ENCODE results near the gene ZBTB42.
A peak's percentile ranks its signal among the peaks of the same experiment; 100 is the strongest.

Gene ZBTB42

DNA sequence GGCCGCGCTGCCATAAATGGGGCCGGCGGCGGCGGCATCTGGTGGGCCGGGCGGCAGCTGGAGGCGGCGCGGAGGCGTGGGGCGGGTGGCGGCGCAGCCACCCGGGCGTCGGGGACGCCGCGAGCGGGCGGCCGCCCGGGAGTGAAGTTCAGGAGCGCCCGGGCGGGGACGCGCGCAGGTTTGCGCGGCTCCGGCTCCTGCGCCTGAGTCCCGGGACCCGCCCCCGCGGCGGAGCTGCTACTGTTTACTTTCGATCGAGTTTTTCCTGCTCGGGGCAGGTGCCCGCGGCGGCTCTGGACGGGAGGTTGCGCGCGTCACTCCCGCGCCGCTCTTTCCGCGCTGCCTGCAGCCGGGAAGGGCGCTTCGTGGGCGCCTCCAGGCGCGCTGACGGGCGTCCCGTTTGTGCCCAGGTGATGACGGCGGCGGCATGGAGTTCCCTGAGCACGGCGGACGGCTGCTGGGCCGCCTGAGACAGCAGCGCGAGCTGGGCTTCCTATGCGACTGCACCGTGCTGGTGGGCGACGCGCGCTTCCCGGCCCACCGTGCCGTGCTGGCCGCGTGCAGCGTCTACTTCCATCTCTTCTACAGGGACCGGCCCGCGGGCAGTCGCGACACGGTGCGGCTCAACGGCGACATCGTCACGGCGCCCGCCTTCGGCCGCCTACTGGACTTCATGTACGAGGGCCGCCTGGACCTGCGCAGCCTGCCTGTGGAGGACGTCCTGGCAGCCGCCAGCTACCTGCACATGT lies at the start of gene ZBTB42:
TSS of gene ZBTB42 (plus strand) at position 331 of the 749 bp plus-strand sequence. CDS start at position 428, 97 bp downstream.
- DNase-seq: peak in 1 of 2 experiments; percentile 28

DNA sequence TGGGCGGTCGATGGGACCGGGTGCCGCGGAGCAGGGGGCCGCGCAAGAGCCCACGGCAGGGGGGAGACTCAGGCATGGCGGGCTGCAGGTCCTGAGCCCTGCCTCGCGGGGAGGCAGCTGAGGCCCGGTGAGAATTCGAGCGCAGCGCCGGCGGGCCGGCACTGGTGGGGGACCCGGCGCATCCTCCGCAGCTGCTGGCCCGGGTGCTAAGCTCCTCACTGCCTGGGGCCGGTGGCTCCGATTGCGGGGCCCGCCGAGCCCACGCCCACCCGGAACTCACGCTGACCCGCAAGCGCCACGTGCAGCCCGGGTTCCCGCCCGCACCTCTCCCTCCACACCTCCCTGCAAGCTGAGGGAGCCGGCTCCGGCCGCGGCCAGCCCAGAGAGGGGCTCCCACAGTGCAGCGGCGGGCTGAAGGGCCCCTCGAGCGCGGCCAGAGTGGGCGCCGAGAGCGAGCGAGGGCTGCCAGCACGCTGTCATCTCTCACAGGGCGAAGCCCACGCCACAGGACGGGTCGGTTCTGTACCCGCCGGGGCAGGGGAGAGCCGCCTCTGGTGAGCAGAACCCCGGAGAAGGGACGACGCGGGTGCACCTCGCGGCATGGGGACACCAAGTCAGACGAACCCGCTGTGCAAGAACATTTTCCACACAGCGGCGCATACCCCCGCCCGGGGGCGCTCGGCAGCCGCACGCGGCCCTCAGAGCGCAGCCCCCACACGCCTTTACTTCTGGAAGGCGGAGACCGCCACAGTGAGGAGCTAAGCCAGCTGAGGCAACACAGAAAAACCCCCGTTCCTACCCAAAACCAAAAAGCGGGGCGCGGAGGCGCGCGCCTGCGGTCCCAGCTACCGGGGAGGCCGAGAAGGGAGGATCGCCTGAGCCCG lies 49.1 kb upstream of the ZBTB42 start:
- DNase-seq: no peak

DNA sequence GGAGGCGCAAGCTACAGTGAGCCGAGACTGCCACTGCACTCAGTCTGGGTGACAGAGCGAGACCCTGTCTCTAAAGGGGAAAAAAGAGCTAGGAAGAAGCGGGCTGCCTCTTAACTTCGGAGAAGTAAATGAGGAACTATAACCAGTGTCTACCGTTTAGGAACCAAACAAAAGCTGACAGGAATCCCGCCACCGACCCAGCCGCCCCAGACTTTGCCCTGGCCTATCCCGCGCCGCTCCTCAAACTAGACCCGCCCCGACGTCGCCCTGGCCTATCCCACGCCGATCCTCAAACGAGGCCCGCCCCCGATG lies 48.5 kb upstream of the ZBTB42 start:
- DNase-seq: no peak

DNA sequence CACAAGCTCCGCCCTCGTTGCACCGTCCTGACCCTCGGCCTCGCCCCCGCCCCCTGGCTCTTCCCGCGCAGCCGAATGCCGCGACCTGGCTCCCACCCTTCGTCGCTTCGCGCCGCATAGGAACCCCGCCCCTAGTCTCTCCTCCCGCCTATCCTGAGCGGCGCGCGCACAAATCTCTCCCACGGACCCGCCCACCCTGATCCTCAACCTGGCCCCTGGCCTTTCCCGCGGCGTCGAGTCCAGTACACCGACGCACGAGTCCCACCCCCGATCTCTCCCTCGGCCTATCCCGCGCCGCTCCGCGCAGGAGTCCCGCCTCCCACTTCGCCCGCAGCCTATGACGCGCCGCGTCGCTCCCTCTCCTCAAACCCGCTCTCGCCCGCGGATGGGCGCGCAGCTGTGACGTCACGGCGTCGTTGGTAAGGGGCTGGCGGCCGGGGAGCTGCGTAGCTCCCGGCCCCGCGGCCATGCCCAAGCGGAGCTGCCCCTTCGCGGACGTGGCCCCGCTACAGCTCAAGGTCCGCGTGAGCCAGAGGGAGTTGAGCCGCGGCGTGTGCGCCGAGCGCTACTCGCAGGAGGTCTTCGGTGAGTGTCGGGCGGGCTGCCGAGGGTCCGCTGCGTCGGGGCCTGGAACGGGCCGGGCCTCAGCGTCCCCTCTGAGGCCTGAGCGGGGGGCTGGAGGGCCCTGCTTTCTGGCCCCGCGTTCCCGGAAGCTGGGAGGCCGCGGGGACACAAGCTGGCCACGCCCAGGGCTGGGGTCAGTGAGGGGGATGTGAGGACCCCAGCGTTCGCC lies 48.0 kb upstream of the ZBTB42 start, which contains the start of gene SIVA1:
TSS of gene SIVA1 (plus strand) at position 413 of the 793 bp plus-strand sequence. CDS start at position 468, 55 bp downstream.
- DNase-seq: peak; percentile 97 to 99

DNA sequence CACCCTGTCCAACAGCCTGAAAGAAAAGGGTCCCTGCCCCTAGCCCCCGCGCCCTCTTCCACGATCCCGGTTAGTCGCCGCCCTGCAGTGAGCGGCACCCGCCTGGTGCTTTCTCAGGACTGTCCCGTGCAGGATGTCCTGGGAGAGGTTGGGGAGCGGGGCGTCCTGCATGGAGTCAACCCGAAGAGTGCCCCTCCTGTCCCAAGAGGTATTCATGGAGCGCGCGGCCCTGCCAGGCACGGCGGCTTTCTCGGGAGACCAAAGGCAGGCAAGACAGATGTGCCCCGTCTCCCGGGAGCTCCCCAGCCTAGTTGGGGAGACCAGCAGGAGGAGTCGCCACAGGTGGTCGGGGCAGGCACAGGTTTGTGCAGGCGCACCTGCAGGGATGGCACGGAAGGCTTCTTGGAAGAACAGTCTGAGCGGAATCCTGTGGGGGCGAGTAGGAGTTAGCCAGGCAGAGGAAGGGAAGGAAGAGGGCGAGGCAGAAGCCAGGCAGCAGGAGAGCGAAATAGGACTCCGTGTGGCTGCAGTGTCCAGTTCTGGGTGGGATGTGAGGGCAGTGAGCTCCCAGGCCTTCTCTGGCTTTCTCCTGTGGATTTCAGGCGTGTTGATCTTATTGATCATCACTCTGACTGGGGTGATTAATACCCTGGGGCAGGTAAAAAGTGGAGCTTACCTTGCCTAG lies 47.2 kb upstream of the ZBTB42 start:
- no peak for DNase-seq

DNA sequence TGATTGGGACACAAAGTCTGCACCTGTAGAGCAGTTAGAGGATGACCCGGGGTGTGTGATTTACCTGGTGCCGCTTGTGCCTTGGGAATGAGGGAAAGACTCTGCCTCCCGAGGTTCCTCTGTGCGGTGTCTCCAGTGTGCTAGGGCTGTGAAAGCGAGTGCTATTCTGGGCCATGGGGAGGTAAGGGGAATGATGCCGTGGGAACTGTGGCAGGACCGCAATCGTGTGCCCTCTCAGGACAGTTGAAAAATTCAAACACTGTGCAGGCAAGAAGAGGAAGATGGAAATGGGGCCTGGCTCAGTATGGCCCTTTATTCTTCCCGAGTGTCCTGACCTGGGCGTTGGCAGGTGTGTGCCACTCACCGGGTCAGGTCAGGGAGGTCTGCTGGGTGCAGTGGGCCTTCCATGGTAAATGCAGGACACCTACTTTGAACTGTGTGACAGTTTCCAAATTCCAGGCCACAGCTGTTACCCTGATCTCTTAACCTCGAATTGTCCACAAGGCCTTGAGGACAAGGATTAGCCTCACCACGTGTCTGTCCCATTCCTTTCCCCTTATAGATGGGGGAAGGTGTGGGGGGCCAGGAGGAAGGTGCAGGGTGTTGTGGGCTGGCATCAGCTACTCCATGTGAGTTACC lies 46.6 kb upstream of the ZBTB42 start:
- DNase-seq: no peak

DNA sequence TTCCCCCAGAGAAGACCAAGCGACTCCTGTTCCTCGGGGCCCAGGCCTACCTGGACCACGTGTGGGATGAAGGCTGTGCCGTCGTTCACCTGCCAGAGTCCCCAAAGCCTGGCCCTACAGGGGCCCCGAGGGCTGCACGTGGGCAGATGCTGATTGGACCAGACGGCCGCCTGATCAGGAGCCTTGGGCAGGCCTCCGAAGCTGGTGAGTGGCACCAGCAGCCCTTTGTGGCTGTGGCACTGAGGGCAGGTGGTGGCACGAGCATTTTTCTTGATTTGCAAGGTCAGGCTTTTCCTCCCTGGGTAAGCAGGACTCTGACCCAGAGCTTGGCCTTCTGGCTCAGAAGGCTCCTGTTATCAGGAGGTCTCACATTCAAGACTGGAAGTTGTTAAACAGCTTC lies 45.3 kb upstream of the ZBTB42 start:
- DNase-seq: no peak

DNA sequence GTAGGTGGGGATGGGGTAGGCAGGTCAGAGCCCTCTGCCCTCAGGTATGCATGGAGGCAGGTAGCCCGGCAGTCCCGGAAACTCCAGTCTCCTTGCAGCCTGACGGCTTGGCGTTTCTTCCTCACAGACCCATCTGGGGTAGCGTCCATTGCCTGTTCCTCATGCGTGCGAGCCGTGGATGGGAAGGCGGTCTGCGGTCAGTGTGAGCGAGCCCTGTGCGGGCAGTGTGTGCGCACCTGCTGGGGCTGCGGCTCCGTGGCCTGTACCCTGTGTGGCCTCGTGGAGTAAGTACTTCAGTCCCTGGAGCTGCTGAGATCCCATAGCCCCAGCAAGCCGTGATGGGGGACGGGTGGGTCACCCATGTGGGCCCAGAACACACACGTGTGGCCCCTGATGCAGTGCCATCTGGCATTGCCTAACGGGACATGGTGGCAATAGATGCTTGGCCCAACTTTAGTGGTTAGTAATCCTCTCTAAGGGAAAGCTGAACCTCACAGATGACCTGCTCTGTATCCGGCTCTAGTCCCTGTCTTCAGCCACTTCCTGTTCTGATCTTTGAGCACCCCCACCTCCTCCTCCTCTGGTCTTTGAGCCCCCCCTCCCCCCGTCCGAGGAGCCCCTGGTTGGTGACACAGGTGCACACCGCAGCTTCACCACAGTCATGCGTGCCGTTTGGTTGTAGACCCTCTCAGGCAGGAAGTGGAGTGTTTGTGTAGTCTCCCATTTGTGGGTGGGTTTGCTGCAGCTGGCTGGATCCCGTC lies 44.2 kb upstream of the ZBTB42 start:
- no peak for DNase-seq

DNA sequence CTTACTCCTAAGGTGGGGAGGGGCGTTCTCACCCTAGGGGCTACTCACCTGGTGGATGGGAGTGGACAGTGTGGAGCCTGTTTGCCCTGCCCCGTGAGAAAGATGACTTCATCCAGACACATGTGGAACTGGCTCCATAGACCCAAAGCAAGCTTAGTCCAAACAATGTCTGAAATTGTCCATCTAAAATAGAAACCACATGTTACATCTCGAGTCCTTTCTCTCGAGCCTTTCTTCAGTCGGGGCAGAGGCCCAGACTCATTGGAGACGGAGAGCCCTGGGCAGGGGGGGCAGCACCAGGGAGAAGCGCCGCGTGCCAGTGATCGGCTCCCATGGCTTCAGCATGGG lies 43.7 kb upstream of the ZBTB42 start:
- no peak for DNase-seq

DNA sequence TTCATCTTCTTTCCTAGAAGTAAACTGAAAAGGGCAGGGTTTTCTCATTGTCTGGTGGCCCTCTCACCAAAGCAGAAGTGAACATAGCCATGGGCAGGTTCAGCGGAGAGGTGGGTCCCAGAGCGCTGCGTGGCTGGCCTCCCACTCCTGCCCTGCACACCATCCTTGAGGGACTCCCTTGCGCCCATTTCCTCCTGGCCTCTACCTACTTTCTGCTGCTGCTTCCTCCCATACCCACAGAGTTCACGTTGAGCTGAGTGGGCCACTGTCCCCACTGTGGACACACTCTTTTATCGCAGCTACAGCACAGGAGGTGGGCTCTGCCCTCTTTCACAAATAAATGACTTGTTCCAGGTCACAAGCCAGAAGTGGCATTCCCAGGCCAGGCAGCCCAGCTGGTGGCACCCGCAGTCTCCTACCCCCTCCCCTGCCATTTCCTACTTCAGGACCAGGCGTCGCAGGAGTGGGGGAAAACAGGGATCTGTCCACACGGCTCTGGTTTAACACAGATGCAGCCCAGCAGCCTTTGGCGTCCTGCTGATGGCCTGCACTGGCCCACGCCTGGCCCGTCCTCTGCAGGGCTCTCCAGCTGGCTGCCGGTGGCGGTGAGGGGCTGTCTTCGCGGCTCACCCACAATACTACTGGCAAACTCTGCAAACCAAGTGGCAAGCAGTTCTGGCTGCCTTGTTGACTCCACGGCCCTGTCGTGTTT lies 43.1 kb upstream of the ZBTB42 start:
- no peak for DNase-seq

DNA sequence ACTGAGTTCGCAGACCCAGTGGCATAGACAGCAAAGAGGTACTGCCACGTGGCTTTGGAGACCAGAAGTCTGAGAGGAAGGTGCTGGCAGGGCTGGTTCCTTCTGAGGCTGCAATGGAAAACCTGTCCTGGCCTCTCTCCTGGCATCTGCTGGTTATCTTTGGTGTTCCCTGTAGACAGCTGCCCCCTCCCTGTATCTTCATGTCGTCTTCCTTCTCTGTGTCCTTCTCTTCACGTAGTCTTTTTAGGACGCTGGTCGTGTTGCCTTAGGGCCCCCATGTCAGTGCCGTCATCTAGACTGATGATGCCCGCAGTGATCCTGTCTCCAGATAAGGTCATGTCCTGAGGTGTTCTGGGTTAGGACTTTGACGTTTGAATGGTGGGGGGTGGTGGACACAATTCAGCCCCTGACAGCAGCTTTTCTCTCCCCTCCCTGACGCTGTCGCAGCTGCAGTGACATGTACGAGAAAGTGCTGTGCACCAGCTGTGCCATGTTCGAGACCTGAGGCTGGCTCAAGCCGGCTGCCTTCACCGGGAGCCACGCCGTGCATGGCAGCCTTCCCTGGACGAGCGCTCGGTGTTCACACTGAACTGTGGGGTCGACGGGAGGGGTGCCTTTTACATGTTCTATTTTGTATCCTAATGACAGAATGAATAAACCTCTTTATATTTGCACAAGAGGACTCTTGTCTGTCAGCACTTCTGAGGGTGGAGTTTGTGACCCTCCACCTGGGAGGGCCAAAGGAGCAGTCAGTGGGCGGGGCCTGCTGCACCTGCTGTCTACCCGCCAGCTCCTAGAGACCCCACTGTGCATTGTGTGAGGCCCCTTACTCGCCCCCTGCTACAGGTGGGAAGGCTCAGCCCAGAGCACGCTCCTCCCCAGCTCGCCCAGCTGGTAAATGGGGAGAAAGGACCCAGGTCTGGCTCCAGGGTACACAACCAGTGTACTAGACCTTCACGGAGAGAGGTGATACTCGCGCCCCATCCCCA lies 41.6 kb upstream of the ZBTB42 start:
- no peak for DNase-seq

DNA sequence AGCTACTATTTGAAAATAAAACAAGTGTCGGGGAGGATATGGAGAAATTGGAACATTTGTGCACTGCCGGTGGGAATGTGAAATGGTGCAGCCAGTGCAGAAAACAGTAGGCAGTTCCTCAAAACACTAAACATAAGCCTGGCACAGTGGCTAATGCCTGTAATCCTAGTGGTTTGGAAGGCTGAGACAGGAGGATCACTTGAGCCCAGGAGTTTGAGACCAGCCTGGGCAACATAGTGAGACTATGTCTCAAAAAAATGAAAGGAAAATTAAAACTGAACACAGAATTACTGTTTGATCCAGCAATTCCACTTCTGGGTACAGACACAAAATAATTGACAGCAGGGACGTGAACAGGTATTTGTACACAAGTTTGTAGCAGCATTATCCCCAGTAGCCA lies 35.4 kb upstream of the ZBTB42 start:
- DNase-seq: no peak

DNA sequence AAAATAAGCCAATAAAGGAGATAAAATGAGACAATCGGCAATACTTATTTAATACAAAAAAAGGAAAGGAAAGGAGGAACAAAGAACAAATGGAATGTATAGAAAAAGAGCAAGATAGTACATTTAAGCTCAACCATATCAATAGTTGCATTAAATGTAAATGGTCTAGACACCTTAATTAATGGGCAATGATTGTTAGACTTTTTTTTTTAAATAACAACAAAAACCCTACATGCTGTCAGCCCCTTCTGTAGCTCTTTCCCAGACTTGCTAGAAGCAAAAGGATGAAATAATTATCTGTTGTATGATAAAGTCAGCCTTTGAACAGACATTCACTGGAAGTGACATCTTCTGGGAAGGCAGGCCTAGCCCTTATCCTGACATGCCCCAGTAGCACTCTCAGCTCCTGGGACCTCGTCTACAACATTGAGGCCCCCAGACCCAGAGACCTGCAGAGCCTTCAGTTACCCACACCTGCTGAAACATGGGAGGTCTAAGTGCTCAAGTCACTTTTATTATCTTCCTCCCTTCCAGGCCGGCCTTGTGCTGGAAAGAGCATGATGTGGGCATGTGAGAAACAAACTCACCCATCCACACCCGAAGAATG lies 34.5 kb upstream of the ZBTB42 start:
- no peak for DNase-seq

DNA sequence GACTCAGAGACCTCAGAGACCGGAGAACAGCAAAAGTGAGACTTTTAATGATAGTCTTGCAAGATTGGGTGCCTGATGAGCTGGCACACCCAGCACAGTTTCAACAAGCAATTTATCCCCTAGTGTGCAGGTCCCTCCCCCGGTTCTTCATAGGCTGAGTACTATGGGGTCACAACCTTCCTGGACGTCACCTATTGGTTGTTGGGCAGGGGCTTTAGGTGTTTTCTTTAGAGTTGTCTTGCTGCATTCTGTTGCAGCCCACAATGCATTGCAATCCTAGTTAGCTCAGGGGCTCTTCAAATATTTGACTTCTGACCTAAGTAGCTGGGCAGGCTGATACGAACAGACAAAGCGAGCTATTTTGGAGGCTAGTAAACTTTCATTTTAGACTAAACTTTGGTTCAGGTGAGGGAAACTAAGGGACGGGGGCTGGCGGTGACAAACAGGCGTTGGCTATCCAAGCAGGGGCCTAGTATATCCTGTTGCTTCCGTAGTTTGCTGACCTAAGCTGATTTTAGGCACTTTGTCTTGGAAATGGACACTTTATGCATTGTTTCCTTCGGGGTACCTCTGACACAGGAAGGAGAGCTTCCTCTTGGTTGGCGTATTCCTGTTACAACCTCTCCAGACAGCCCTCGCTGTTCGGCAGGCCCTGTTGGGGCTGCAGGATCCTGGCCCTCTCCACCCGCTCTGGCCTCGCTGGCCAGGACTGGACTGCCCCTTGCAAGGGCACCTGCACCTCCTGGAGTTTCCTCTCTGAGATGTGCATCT lies 33.9 kb upstream of the ZBTB42 start:
- DNase-seq: no peak

DNA sequence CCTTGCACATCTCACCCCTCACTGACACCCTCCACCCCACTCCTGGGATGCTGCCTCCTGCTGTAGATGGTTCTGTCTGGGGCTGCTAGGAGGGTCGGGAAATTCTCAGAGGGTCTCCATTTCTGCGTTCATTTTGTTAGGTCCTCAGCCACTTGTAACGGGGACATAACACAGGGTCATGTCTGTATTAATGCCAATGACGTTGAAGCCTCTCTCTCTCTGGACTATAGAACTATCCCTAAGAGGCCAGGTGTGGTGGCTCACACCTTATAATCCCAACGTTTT lies 33.3 kb upstream of the ZBTB42 start:
- no peak for DNase-seq

DNA sequence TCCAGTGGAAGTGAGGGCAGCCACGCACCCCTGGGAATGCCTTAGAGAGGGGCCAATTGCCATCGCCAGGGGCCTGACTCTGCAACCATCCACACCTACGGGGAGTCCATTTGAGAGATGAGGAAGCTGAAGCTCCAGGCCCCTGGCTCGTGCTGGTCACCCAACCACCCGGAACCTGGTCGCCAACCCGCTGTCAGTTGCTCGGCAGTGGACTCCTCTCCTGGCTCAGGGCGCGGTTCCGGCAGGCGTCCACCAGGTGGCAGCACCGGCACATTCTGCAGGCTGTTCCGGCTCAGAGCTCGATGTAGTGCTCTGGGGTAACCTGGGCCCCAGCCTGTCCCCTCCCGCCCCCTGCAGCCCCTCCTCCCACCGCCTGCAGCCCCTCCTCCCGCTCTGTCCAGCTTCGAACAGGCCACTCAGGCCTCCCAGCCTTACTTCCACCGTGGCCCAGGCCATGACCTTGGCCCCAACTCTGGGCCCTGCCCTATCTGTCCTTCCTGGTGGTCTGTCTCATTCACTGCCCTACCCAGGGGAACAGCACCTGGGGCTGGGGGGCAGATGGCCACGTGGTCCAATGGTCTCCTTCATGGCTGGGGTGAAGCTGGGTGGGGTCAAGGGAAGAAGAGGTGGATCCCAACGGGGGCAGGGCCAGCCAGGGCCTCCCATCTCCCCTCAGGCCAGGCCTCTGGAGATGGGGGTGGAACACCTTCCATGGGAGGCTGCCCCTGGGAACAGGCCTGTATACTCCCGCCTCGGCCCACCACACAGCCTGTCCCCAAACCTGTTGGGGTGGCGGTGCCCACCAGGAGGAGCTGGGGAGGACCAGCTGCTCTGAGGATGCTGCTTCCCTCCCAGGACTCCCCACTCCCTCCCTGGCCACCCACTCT lies 32.2 kb upstream of the ZBTB42 start:
- peak; percentile 41 to 60 for DNase-seq

DNA sequence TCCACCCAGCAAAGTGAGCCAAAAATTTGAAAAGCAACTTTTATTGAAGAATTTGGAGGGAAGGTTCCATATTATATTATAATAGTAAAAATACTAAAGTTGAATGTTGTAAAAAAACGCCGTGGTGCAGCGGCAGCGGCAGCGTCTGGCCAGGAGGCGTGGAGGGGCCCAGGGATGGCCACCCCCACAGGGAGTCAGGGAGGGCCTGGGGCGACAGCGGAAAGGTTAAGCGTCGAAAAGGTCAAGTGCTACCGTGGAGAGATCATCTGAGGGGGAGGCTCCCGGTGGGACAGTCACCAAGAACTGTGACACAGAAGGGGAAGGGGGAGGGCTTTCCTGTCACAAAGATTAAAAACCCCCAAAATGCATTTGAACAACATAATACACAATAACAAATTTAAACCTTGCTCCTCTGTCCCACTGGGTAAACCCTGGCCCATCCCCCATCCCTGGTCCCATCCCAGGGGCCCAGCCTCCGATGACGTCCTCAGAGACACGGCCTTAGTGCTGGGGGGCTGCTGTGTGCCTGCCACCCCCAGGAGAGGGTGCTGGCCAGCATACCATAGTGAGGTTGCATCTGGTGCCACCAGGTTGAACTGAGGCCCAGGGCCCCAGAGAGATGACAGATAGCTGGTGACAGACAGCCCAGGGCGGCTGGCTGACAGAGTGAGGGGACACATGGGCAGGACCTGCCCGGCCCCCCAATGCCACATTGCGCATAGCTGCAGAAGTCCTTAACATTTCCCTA lies 31.4 kb upstream of the ZBTB42 start:
- no peak for DNase-seq

Data from SW 1271 (cell line).